ENCODE measurements around the gene CSF1.
A peak's percentile ranks its signal among the peaks of the same experiment; 100 is the strongest.

CSF1 gene

GRCh38 chr1:109923946-109924275 lies 13.3 kb downstream of the CSF1 start:
- no peak for DNase-seq

GRCh38 chr1:109924316-109924715 lies 13.7 kb downstream of the CSF1 start:
- DNase-seq, result peak; percentile 29

- DNase-seq, result no peak
Observed at GRCh38 chr1:109925159-109925990, 14.7 kb downstream of the CSF1 start.

GRCh38 chr1:109926662-109927300 lies 16.1 kb downstream of the CSF1 start:
- DNase-seq, result no peak

GRCh38 chr1:109927356-109927755 lies 16.7 kb downstream of the CSF1 start:
- no peak for DNase-seq

- DNase-seq, result no peak
Observed at GRCh38 chr1:109927911-109928321, 17.3 kb downstream of the CSF1 start.

- DNase-seq, result no peak
Observed at GRCh38 chr1:109928591-109929111, 18.0 kb downstream of the CSF1 start.

GRCh38 chr1:109929170-109929569 lies 18.5 kb downstream of the CSF1 start:
- DNase-seq, result no peak

GRCh38 chr1:109929588-109930251 lies 19.1 kb downstream of the CSF1 start:
- no peak for DNase-seq

- no peak for DNase-seq
Observed at GRCh38 chr1:109930252-109930993, 19.8 kb downstream of the CSF1 start.

GRCh38 chr1:109931189-109931731 lies 20.6 kb downstream of the CSF1 start:
- DNase-seq, result no peak

- no peak for DNase-seq
Observed at GRCh38 chr1:109931911-109932636, 21.4 kb downstream of the CSF1 start.

- no peak for DNase-seq
Observed at GRCh38 chr1:109932679-109933078, 22.0 kb downstream of the CSF1 start.

- no peak for DNase-seq
Observed at GRCh38 chr1:109933856-109934711, 23.4 kb downstream of the CSF1 start.

GRCh38 chr1:109935451-109935900 lies 24.8 kb downstream of the CSF1 start:
- DNase-seq, result no peak

- no peak for DNase-seq
Observed at GRCh38 chr1:109937738-109938137, 27.1 kb downstream of the CSF1 start.

GRCh38 chr1:109938556-109938955 lies 27.9 kb downstream of the CSF1 start:
- DNase-seq, result no peak

- DNase-seq, result no peak
Observed at GRCh38 chr1:109942434-109942833, 31.8 kb downstream of the CSF1 start.

- no peak for DNase-seq
Observed at GRCh38 chr1:109944541-109944940, 33.9 kb downstream of the CSF1 start.

- no peak for DNase-seq
Observed at GRCh38 chr1:109946511-109946910, 35.9 kb downstream of the CSF1 start.
